Thoracic aorta endothelial cell (primary cell): ENCODE measurements around the gene ATP6V1A. TPM values are rescaled to one million over a fixed set of nuclear protein-coding genes. Genes with fewer than 3 reads are reported as not detected.

Source experiments
- total RNA-seq: library from RNA; depleted of rRNA; stranded (reverse); fragments of >200 nt; gene quantifications from 2 replicates; pipeline ENCODE4 v1.2.3, GENCODE V29; 2012

Gene ATP6V1A
- total RNA-seq, result 121 and 128 TPM in 2 replicates

DNA sequence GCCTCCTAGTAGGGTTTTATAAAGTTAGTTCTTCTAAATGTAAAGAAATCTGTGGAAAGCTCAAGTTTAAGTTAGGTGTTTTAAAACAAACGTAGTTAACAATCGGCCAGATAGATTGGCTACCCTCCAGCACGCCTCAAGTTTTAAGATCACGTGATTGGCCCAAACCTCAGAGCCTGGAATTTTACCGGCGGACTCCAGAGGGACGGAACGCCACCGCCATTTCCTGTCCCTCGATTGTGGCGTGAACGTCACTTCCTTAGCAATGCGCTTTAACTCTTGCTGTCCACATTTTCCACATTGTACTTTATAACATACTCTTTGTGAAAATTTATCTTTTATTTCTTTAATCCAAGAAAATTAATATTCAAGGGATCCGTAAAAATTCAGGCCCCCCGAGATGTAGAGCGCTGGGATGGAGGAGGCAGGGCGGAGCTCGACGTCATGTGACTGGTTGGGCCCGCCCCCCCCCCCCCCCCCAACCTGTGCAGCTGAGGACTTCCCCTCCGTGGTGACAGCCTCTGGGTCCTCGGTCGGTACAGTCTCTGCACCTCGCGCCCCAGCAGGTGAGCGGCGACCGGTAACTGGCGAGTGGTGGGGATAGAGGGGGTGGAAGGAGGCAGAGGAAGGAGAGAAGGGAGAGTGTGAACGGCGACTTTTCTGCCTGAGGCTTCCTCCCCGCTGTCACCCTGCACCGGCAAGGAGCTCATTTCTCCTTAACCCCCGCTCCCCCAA lies at the start of gene ATP6V1A:
TSS of gene ATP6V1A (plus strand) at position 488 of the 735 bp plus-strand sequence. CDS start 31,719 bp downstream, outside the sequence.

DNA sequence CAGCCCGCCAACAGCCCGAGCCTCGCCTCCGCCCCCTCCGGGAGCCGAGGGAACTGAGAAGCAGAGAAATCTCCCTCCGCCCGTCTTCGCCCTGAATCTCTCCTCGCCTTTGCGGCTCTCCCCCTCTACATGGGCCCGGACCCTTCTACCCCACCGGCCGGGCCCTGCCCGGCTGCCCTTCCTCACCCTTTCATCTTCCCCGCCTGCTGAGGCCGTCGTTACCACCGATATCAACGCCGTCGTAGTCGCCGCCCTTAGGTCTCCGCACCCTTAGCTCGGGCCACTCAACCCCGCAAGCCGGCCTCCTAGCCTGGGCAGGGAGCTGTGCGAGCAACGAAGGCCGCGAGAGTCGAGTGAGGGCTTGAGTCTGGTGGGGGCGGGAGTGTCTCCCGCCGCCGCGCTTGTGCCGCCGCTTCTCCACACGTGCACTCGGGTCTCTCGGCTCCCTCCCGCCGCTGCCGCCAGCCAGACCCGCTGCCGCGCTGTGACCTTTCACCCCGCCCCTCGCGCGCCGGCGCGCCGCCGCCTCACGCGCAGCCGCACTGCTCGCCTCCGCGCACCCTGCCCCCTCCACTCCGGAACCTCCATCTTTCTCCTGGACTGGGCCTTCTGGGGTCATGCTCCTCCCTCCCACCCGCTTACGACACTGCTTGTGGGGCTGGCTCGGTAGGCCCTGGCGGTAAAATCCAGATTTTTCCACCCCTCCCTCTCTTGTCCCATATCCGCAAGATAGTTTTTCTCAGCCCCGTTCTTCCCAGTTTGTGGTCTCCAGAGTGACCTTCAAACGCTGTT lies 883 bp upstream of the ATP6V1A start, which contains the start of gene NAA50:
TSS of gene NAA50 (minus strand) at position 494 of the 792 bp plus-strand sequence. CDS start at position 194, 300 bp downstream.

DNA sequence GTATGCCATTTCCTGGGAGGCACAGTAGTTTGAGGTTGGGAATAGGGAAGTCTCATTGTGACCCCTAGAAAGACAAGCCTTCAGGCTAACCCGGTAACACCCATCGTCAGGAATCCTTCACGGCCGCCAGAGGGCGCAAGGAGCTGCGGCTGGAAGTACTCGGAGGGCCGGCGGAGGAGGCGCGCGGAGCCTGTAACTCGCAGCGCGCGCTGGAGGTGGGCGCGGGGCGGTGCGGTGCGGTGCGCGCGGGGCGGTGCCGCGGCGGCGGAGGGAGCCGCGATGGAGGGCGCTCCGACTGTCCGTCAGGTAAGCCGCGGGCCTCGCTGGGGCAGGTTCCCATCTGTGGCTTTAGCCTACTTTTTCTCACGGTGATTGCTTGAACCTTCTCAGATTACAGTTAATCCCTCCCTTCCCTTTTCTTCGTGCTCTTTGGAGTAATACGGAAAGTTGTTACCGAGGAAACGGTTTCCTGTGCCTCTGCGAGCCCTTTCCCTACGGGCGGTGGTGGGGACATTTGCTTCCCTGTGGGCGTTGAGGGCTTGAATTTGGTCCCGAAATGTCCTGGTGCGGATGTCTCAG lies 91.9 kb downstream of the ATP6V1A start, which contains the start of gene GRAMD1C:
TSS of gene GRAMD1C (plus strand) at position 158 of the 579 bp plus-strand sequence. CDS start at position 280, 122 bp downstream.

Other genes starting within 250 kb of the ATP6V1A start
- gene SPICE1, start 231.9 kb upstream of the ATP6V1A start, total RNA-seq, result 16.8 and 19.0 TPM in 2 replicates
- 0.27 and 0.36 TPM in 2 replicates for gene SIDT1, start 214.5 kb upstream of the ATP6V1A start, total RNA-seq
- gene USF3, start 50.4 kb upstream of the ATP6V1A start, total RNA-seq, result 14.5 and 15.5 TPM in 2 replicates
- gene NAA50, start 786 bp upstream of the ATP6V1A start, total RNA-seq, result 264 and 310 TPM in 2 replicates
- 29.9 and 32.2 TPM in 2 replicates for gene GRAMD1C, start 91.8 kb downstream of the ATP6V1A start, total RNA-seq
- 5.2 and 6.8 TPM in 2 replicates for gene ZDHHC23, start 201.0 kb downstream of the ATP6V1A start, total RNA-seq